H1 (cell line): ENCODE measurements around the gene OR1D2. TPM values are rescaled to one million over a fixed set of nuclear protein-coding genes. Genes with fewer than 3 reads are reported as not detected.

ENCODE experiments used
- CBX8 ChIP-seq: fragments of 300-800, 300-1000 bp; sonication (generic); IDR thresholded peaks from 2 replicates; pipeline ENCODE4 v1.7.1; 2016; ENCODE audit warnings: low read depth, low read length, borderline replicate concordance
- KDM4A ChIP-seq: IDR thresholded peaks from one replicate; pipeline ENCODE4 v1.7.1; 2012; ENCODE audit warnings: low read depth, mild to moderate bottlenecking, moderate library complexity, low read length, inconsistent platforms; ENCODE audit not compliant: severe bottlenecking
- POLR2A ChIP-seq, 2 experiments: IDR thresholded peaks; 1 replicate in 1 of 2; 2 replicates in 1 of 2; pipeline ENCODE4 v1.6.1; 2011; ENCODE audit warnings: low read depth in 2 of 2, low read length in 2 of 2, mild to moderate bottlenecking in 2 of 2; ENCODE audit errors: control extremely low read depth in 1 of 2
- RAD21 ChIP-seq, 2 experiments: IDR thresholded peaks in 1 of 2; conservative IDR thresholded peaks in 1 of 2; 2 replicates each; pipeline ENCODE4 v1.6.1; 2011; ENCODE audit warnings: low read depth in 2 of 2, low read length in 2 of 2, improper control_type of control experiment in 1 of 2, inconsistent platforms in 1 of 2, mild to moderate bottlenecking in 1 of 2, moderate library complexity in 1 of 2
- SIRT6 ChIP-seq: IDR thresholded peaks from one replicate; pipeline ENCODE4 v1.7.1; 2012; ENCODE audit warnings: low read length, inconsistent platforms
- TCF12 ChIP-seq: IDR thresholded peaks from 2 replicates; pipeline ENCODE4 v1.6.1; 2011; ENCODE audit warnings: low read depth, mild to moderate bottlenecking, low read length
- polyA plus RNA-seq, 7 experiments: library from polyadenylated mRNA; depleted of rRNA in 3 of 7; stranded (reverse) in 5 of 7; unstranded in 2 of 7; fragments of >200 nt in 5 of 7; fragments of 200-250 nt in 2 of 7; gene quantifications; 1 replicate in 5 of 7; 2 replicates in 1 of 7; 4 replicates in 1 of 7; pipeline versions ENCODE4 v1.2.1 to v1.2.3, GENCODE V29; 2011 to 2013; ENCODE audit warnings: missing spikeins in 2 of 7, mixed read lengths in 2 of 7
- total RNA-seq: library from RNA; stranded (reverse); fragmentation: NEBNext Ultra II Directional; extraction: Animal tissue kit (Norgen Biotek cat#: 25700); gene quantifications from 2 replicates; pipeline ENCODE4 v1.2.1, GENCODE V29; 2021
- TF ChIP-seq, protein P1 (sequence below): fragments of 300-600 bp; sonication (generic); IDR thresholded peaks from 2 replicates; pipeline ENCODE4 v1.7.1; 2012; ENCODE audit warnings: low read length, moderate library complexity, mild to moderate bottlenecking, inconsistent platforms; ENCODE audit not compliant: insufficient replicate concordance
- TF ChIP-seq, protein P2 (sequence below): IDR thresholded peaks from 2 replicates; pipeline ENCODE4 v1.6.1; 2012; ENCODE audit warnings: inconsistent platforms

OR1D2 gene
- total and polyA plus RNA-seq, 2 of the 8 experiments (the other 6 are each of a cell fraction or from before 2014, with no cell fraction given) = not detected

- TF ChIP-seq, protein P1, sequence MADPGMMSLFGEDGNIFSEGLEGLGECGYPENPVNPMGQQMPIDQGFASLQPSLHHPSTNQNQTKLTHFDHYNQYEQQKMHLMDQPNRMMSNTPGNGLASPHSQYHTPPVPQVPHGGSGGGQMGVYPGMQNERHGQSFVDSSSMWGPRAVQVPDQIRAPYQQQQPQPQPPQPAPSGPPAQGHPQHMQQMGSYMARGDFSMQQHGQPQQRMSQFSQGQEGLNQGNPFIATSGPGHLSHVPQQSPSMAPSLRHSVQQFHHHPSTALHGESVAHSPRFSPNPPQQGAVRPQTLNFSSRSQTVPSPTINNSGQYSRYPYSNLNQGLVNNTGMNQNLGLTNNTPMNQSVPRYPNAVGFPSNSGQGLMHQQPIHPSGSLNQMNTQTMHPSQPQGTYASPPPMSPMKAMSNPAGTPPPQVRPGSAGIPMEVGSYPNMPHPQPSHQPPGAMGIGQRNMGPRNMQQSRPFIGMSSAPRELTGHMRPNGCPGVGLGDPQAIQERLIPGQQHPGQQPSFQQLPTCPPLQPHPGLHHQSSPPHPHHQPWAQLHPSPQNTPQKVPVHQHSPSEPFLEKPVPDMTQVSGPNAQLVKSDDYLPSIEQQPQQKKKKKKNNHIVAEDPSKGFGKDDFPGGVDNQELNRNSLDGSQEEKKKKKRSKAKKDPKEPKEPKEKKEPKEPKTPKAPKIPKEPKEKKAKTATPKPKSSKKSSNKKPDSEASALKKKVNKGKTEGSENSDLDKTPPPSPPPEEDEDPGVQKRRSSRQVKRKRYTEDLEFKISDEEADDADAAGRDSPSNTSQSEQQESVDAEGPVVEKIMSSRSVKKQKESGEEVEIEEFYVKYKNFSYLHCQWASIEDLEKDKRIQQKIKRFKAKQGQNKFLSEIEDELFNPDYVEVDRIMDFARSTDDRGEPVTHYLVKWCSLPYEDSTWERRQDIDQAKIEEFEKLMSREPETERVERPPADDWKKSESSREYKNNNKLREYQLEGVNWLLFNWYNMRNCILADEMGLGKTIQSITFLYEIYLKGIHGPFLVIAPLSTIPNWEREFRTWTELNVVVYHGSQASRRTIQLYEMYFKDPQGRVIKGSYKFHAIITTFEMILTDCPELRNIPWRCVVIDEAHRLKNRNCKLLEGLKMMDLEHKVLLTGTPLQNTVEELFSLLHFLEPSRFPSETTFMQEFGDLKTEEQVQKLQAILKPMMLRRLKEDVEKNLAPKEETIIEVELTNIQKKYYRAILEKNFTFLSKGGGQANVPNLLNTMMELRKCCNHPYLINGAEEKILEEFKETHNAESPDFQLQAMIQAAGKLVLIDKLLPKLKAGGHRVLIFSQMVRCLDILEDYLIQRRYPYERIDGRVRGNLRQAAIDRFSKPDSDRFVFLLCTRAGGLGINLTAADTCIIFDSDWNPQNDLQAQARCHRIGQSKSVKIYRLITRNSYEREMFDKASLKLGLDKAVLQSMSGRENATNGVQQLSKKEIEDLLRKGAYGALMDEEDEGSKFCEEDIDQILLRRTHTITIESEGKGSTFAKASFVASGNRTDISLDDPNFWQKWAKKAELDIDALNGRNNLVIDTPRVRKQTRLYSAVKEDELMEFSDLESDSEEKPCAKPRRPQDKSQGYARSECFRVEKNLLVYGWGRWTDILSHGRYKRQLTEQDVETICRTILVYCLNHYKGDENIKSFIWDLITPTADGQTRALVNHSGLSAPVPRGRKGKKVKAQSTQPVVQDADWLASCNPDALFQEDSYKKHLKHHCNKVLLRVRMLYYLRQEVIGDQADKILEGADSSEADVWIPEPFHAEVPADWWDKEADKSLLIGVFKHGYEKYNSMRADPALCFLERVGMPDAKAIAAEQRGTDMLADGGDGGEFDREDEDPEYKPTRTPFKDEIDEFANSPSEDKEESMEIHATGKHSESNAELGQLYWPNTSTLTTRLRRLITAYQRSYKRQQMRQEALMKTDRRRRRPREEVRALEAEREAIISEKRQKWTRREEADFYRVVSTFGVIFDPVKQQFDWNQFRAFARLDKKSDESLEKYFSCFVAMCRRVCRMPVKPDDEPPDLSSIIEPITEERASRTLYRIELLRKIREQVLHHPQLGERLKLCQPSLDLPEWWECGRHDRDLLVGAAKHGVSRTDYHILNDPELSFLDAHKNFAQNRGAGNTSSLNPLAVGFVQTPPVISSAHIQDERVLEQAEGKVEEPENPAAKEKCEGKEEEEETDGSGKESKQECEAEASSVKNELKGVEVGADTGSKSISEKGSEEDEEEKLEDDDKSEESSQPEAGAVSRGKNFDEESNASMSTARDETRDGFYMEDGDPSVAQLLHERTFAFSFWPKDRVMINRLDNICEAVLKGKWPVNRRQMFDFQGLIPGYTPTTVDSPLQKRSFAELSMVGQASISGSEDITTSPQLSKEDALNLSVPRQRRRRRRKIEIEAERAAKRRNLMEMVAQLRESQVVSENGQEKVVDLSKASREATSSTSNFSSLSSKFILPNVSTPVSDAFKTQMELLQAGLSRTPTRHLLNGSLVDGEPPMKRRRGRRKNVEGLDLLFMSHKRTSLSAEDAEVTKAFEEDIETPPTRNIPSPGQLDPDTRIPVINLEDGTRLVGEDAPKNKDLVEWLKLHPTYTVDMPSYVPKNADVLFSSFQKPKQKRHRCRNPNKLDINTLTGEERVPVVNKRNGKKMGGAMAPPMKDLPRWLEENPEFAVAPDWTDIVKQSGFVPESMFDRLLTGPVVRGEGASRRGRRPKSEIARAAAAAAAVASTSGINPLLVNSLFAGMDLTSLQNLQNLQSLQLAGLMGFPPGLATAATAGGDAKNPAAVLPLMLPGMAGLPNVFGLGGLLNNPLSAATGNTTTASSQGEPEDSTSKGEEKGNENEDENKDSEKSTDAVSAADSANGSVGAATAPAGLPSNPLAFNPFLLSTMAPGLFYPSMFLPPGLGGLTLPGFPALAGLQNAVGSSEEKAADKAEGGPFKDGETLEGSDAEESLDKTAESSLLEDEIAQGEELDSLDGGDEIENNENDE = no peak
- TF ChIP-seq, protein P2, sequence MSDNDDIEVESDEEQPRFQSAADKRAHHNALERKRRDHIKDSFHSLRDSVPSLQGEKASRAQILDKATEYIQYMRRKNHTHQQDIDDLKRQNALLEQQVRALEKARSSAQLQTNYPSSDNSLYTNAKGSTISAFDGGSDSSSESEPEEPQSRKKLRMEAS = no peak
- TF ChIP-seq TCF12 (no peak), RAD21 (IDR thresholded peaks at IDR 0.05 in 1 of 2, conservative IDR thresholded peaks at IDR 0.05 in 1 of 2; ENCODE audit: low read depth in 2 of 2, low read length in 2 of 2) (no peak), SIRT6 (no peak), CBX8 (no peak), KDM4A (no peak), POLR2A (IDR thresholded peaks at IDR 0.05; ENCODE audit: control extremely low read depth in 1 of 2, low read depth in 2 of 2, low read length in 2 of 2) (no peak)
These were observed 65.3 kb downstream of the OR1D2 start (continued) for GRCh38 chr17:3038941-3039340.
